Hepatocyte (in vitro differentiated cells): Measurements from ENCODE around the gene PTPRT. TPM values are rescaled to one million over a fixed set of nuclear protein-coding genes. Genes with fewer than 3 reads are reported as not detected.

Experiments used
- DNase-seq: peaks from one replicate; pipeline ENCODE4 v3.0.0-alpha.2; 2016; ENCODE audit warnings: low spot score
- H2AFZ ChIP-seq: fragments of 200-600 bp; sonication (generic); 2 replicates; pipeline ENCODE4 v1.6.0; 2016; ENCODE audit warnings: antibody characterized with exemption, mild to moderate bottlenecking
- H3K27ac ChIP-seq: fragments of 200-600 bp; sonication (generic); 2 replicates; pipeline ENCODE4 v1.5.1; 2016; ENCODE audit warnings: mild to moderate bottlenecking
- H3K27me3 ChIP-seq: fragments of 200-600 bp; sonication (generic); 2 replicates; pipeline ENCODE4 v1.6.1; 2016
- H3K36me3 ChIP-seq: fragments of 200-600 bp; sonication (generic); replicated peaks from 2 replicates; pipeline ENCODE4 v1.5.1; 2016; ENCODE audit warnings: low read depth; ENCODE audit not compliant: insufficient read depth
- H3K4me1 ChIP-seq: fragments of 200-600 bp; sonication (generic); 2 replicates; pipeline ENCODE4 v1.5.1; 2016; ENCODE audit warnings: mild to moderate bottlenecking, moderate library complexity; ENCODE audit not compliant: insufficient read depth
- H3K4me2 ChIP-seq: fragments of 200-600 bp; sonication (generic); 2 replicates; pipeline ENCODE4 v1.6.0; 2016
- H3K4me3 ChIP-seq: fragments of 200-600 bp; sonication (generic); 2 replicates; pipeline ENCODE4 v1.5.1; 2016; ENCODE audit warnings: mild to moderate bottlenecking
- H3K79me2 ChIP-seq: fragments of 200-600 bp; sonication (generic); 2 replicates; pipeline ENCODE4 v1.6.0; 2017; ENCODE audit warnings: mild to moderate bottlenecking
- H3K9me2 ChIP-seq: fragments of 200-600 bp; sonication (generic); replicated peaks from 2 replicates; pipeline ENCODE4 v1.6.0; 2017; ENCODE audit warnings: mild to moderate bottlenecking; ENCODE audit not compliant: insufficient read depth
- H3K9me3 ChIP-seq: fragments of 200-600 bp; sonication (generic); 2 replicates; pipeline ENCODE4 v1.5.1; 2016; ENCODE audit warnings: low read depth, mild to moderate bottlenecking
- H4K20me1 ChIP-seq: fragments of 200-600 bp; sonication (generic); 2 replicates; pipeline ENCODE4 v1.6.0; 2016; ENCODE audit warnings: mild to moderate bottlenecking; ENCODE audit not compliant: insufficient read depth, poor library complexity, severe bottlenecking
- EZH2 ChIP-seq: fragments of 200-600 bp; sonication (generic); IDR thresholded peaks from 2 replicates; pipeline ENCODE4 v1.6.1; 2016; ENCODE audit warnings: antibody characterized with exemption, mild to moderate bottlenecking, borderline replicate concordance
- EZH2phosphoT487 ChIP-seq: fragments of 200-600 bp; sonication (generic); IDR thresholded peaks from one replicate; pipeline ENCODE4 v1.6.1; 2018; ENCODE audit warnings: antibody characterized with exemption, mild to moderate bottlenecking, low read depth, moderate library complexity; ENCODE audit not compliant: unreplicated experiment, severe bottlenecking
- WGBS: methylation state at CpG from one replicate; pipeline ENCODE4 v1.1.6; 2016; ENCODE audit warnings: low lambda C conversion rate; ENCODE audit errors: missing lambda C conversion rate; 5-methylcytosine and 5-hydroxymethylcytosine counted together
- polyA plus RNA-seq: library from polyadenylated mRNA; unstranded; fragments of >200 nt; fragmentation: Nextera tagmentation; extraction: Ambion mirVana; gene quantifications from 2 replicates; pipeline ENCODE4 v1.2.1, GENCODE V29; 2016
- total RNA-seq: library from RNA; depleted of rRNA; stranded (reverse); fragments of >200 nt; gene quantifications from 2 replicates; pipeline ENCODE4 v1.2.3, GENCODE V29; 2014
- TF ChIP-seq, protein P1 (sequence below): fragments of 200-600 bp; sonication (generic); IDR thresholded peaks from 2 replicates; pipeline ENCODE4 v1.5.1; 2016; ENCODE audit warnings: antibody characterized with exemption, mild to moderate bottlenecking; ENCODE audit not compliant: poor library complexity

The PTPRT gene
- total and polyA plus RNA-seq, 2 experiments from 2014 or later, result 0.47 to 0.83 TPM

DNA sequence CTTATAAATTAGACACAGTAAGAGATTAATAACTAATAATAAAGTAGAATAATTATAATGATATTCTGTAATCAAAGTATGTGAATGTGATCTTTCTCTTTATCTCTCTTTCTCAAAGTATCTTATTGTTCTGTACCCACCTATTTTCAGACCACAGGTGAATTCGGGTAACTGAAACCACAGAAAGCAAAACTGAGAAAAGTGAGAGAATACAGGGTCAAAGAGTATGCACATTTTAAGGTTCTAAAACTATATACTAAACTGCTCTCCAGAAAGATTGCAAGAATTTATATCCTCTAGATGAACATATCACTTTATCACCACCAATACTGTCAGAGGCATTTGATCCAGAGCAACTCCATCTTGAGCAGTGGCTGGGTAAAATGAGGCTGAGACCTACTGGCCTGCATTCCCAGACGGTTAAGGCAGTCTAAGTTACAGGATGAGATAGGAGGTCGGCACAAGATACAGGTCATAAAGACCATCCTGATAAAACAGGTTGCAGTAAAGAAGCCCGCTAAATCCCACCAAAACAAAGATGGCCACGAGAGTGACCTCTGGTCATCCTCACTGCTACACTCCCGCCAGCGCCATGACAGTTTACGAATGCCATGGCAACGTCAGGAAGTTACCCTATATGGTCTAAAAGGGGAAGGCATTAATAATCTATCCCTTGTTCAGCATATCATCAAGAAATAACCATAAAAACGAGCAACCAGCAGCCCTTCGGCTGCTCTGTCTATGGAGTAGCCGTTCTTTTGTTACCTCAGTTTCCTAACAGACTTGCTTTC, 211.3 kb downstream of the PTPRT start:
- Histone ChIP-seq H3K79me2 (no peaks in the 10 kb centered on the region), H3K27me3 (peaks cover 5% of the 10 kb centered on the region), H3K9me2 (no peaks in the 10 kb centered on the region), H3K27ac (no peak overlapping the region), H3K4me2 (no peak overlapping the region), H3K4me1 (no peaks in the 10 kb centered on the region), H4K20me1 (no peaks in the 10 kb centered on the region), H2AFZ (no peak overlapping the region), H3K4me3 (no peak overlapping the region), H3K9me3 (no peaks in the 10 kb centered on the region), H3K36me3 (no peaks in the 10 kb centered on the region)
- no peak for TF ChIP-seq EZH2
- TF ChIP-seq, protein P1, sequence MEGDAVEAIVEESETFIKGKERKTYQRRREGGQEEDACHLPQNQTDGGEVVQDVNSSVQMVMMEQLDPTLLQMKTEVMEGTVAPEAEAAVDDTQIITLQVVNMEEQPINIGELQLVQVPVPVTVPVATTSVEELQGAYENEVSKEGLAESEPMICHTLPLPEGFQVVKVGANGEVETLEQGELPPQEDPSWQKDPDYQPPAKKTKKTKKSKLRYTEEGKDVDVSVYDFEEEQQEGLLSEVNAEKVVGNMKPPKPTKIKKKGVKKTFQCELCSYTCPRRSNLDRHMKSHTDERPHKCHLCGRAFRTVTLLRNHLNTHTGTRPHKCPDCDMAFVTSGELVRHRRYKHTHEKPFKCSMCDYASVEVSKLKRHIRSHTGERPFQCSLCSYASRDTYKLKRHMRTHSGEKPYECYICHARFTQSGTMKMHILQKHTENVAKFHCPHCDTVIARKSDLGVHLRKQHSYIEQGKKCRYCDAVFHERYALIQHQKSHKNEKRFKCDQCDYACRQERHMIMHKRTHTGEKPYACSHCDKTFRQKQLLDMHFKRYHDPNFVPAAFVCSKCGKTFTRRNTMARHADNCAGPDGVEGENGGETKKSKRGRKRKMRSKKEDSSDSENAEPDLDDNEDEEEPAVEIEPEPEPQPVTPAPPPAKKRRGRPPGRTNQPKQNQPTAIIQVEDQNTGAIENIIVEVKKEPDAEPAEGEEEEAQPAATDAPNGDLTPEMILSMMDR, result no peak
- no peak for TF ChIP-seq EZH2phosphoT487
- no peak for DNase-seq
- 84% methylated on average over 12 of the region's 12 CpGs for WGBS

DNA sequence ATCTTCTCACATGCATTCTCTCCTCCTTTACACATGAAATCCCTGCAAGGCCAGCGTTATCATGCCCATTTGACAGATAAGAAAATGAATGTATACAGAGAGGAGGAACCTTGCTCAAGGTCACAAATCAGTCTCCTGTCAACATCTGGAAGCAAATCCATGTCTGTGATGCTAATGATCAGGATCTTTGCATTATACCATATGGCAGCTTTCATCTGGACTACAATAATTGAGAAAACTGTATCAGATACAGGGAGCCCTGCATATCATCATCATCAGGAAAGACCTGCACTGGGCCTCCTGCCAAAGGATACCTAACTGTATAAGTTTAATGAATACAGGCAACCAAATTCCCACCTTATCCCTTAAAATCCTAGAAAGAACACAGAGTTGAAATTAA, 213.7 kb downstream of the PTPRT start:
- H3K27me3 ChIP-seq, result peaks cover 5% of the 10 kb centered on the region
- no peak for DNase-seq
- no peak overlapping the region for H3K4me3 ChIP-seq
- H4K20me1 ChIP-seq, result no peaks in the 10 kb centered on the region
- H3K4me1 ChIP-seq, result no peaks in the 10 kb centered on the region
- H3K79me2 ChIP-seq, result no peaks in the 10 kb centered on the region
- H3K27ac ChIP-seq, result no peak overlapping the region
- H3K9me3 ChIP-seq, result no peaks in the 10 kb centered on the region
- H2AFZ ChIP-seq, result no peak overlapping the region
- H3K4me2 ChIP-seq, result no peak overlapping the region
- 88% methylated on average over 1 of the region's 1 CpG for WGBS
- TF ChIP-seq, protein P1, result no peak
- no peak for TF ChIP-seq EZH2phosphoT487
- TF ChIP-seq EZH2, result no peak
- no peaks in the 10 kb centered on the region for H3K9me2 ChIP-seq
- no peaks in the 10 kb centered on the region for H3K36me3 ChIP-seq

DNA sequence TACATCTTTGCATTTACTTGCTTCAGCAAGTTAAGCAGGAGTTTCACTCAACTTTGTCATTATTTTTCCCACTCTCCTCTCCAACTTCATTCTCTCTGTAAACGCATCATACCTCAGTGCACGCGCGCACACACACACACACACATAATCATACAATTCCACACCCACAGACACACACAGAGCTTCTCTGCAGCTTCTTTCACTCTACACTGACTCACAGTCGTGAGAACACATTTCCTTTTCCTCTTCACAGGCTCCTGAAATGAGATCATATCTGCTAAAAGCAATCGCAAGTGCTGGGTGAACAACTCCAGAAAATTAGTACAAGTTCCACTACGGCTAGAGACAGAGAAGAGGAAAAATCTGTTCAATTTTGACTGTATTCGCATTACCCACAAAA, 215.4 kb downstream of the PTPRT start:
- no peak for TF ChIP-seq EZH2
- TF ChIP-seq, protein P1, result no peak
- Histone ChIP-seq H3K27me3 (no peaks in the 10 kb centered on the region), H3K9me3 (no peaks in the 10 kb centered on the region), H3K4me1 (no peaks in the 10 kb centered on the region), H3K4me2 (no peak overlapping the region), H3K79me2 (no peaks in the 10 kb centered on the region), H3K9me2 (no peaks in the 10 kb centered on the region), H3K4me3 (no peak overlapping the region), H3K27ac (no peak overlapping the region), H2AFZ (no peak overlapping the region), H3K36me3 (no peaks in the 10 kb centered on the region), H4K20me1 (no peaks in the 10 kb centered on the region)
- DNase-seq, result no peak
- 78% methylated on average over 8 of the region's 8 CpGs for WGBS

DNA sequence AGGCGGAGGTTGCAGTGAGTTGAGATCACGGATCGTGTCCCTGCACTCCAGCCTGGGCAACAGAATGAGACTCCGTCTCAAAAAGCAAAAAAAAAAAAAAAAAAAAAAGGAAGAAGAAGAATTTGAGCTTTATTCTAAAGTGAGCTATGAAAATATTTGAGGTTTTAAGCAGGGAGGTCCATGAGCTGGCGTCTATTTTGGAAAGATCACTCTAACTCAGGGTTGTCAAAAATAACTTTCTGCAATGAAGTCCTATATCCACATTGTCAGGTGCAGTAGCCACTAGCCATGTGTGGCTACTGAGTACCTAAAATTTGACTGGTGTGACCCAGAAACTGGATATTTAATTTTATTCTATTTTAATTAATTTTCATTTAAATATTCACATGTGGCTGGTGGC, 217.1 kb downstream of the PTPRT start:
- Histone ChIP-seq H4K20me1 (no peaks in the 10 kb centered on the region), H3K9me3 (no peaks in the 10 kb centered on the region), H3K4me1 (no peaks in the 10 kb centered on the region), H3K27ac (no peak overlapping the region), H3K4me3 (no peak overlapping the region), H3K9me2 (no peaks in the 10 kb centered on the region), H3K27me3 (no peaks in the 10 kb centered on the region), H3K79me2 (no peaks in the 10 kb centered on the region), H3K36me3 (no peaks in the 10 kb centered on the region), H3K4me2 (no peak overlapping the region), H2AFZ (no peak overlapping the region)
- no peak for DNase-seq
- 91% methylated on average over 5 of the region's 5 CpGs for WGBS
- TF ChIP-seq EZH2, result no peak
- no peak for TF ChIP-seq EZH2phosphoT487
- TF ChIP-seq, protein P1, result no peak
